HepG2 (cell line): Measurements from ENCODE around the gene TTC23. TPM values are rescaled to one million over a fixed set of nuclear protein-coding genes. Genes with fewer than 3 reads are reported as not detected.
A peak's percentile ranks its signal among the peaks of the same experiment; 100 is the strongest.

Source experiments
- FOSL2 ChIP-seq: sonication (generic); formaldehyde crosslinking; IDR thresholded peaks from 2 replicates; pipeline ENCODE4 v1.4.0; 2020; ENCODE audit warnings: missing genetic modification reagents
- IRX3 ChIP-seq: sonication (generic); formaldehyde crosslinking; IDR thresholded peaks from 2 replicates; pipeline ENCODE4 v1.8.1; 2023; ENCODE audit warnings: mild to moderate bottlenecking, low read depth, missing genetic modification reagents, borderline replicate concordance
- MYNN ChIP-seq: sonication (generic); formaldehyde crosslinking; IDR thresholded peaks from 2 replicates; pipeline ENCODE4 v1.4.0; 2020; ENCODE audit warnings: mild to moderate bottlenecking, low read depth, missing genetic modification reagents
- NR2C2 ChIP-seq: sonication (generic); formaldehyde crosslinking; IDR thresholded peaks from 2 replicates; pipeline ENCODE4 v1.4.0; 2020; ENCODE audit warnings: missing genetic modification reagents, mild to moderate bottlenecking, moderate library complexity, borderline replicate concordance
- NRL ChIP-seq: sonication (generic); formaldehyde crosslinking; IDR thresholded peaks from 2 replicates; pipeline ENCODE4 v1.5.0; 2020; ENCODE audit warnings: missing genetic modification reagents, mild to moderate bottlenecking, moderate library complexity, borderline replicate concordance
- ZNF224 ChIP-seq: sonication (generic); formaldehyde crosslinking; IDR thresholded peaks from 2 replicates; pipeline ENCODE4 v1.5.0; 2020; ENCODE audit warnings: mild to moderate bottlenecking, missing genetic modification reagents
- ZNF879 ChIP-seq: sonication (generic); formaldehyde crosslinking; IDR thresholded peaks from 2 replicates; pipeline ENCODE4 v1.8.1; 2023; ENCODE audit warnings: missing genetic modification reagents
- polyA plus RNA-seq, 8 experiments: library from polyadenylated mRNA; depleted of rRNA in 3 of 8; stranded (reverse) in 7 of 8; unstranded in 1 of 8; fragments of >200 nt; fragmentation: Illumina TruSeq in 4 of 8; extraction: Trizol in 4 of 8; gene quantifications; 2 replicates each; pipeline versions ENCODE4 v1.2.1 to v1.2.3, GENCODE V29; 2011 to 2016; ENCODE audit warnings: low read depth in 4 of 8, missing spikeins in 1 of 8, mixed read lengths in 1 of 8; ENCODE audit not compliant: insufficient read depth in 1 of 8
- total RNA-seq, 5 experiments: library from RNA; depleted of rRNA; stranded (reverse); fragments of >200 nt; fragmentation: Illumina TruSeq; extraction: Trizol; gene quantifications; 2 replicates each; pipeline ENCODE4 v1.2.3, GENCODE V29; 2016; ENCODE audit warnings: low read depth in 1 of 5
- TF ChIP-seq, protein P1 (sequence below): sonication (generic); formaldehyde crosslinking; IDR thresholded peaks from 2 replicates; pipeline ENCODE4 v1.4.0; 2020; ENCODE audit warnings: mild to moderate bottlenecking, missing genetic modification reagents
- TF ChIP-seq, protein P2 (sequence below): sonication (generic); formaldehyde crosslinking; IDR thresholded peaks from 2 replicates; pipeline ENCODE4 v1.5.1; 2020; ENCODE audit warnings: mild to moderate bottlenecking, missing genetic modification reagents
- TF ChIP-seq, protein P3 (sequence below): sonication (generic); formaldehyde crosslinking; IDR thresholded peaks from 2 replicates; pipeline ENCODE4 v1.5.0; 2020; ENCODE audit warnings: missing genetic modification reagents

The TTC23 gene
- total and polyA plus RNA-seq, 2 of the 13 experiments (the other 11 are each of a cell fraction or from before 2014, with no cell fraction given) = 1.6 to 11.7 TPM

DNA sequence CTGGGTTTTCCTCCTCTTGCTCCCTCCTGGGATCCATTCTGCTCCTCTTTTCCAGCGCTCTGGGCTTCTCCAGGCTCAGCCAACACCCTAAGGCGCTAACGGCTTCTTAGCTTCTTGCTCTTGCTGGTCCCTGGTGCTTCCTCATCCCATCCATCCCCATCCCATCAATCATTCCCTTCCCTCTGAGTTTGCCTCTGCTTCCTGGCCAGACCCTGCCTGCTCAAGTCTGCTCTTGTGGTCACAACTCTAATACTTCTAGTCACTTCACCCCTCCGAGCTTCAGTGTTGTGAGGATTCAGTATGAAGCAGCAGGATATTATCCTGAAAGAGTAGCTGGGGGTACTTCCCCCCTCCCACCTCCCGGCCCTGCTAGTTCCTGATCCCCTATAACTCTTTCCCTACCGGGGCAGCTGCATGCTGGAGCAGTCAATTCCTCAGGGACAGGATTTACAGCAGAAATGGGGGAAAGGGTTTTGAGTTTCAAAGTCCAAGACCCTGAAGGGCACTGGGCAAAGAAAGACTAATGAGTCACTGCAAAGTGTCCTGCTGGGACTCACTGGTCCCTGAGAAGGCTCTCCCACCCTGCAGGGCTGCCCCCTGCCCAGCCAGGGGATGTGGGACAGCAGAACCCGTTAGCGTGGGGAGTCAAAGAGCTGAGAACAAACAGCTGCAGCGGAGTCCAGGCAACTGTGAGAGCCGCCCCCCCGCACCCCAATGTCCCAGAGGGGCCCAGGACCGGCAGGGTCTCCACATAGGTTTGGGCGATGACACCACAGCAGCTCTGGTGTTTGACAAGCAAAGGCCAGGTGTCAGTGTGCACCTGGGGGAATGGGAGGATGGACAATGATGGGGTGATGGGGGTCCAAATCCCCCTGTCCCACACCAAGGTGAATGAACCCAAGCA is 146.8 kb downstream of the TTC23 start (continued):
- TF ChIP-seq, protein P1, sequence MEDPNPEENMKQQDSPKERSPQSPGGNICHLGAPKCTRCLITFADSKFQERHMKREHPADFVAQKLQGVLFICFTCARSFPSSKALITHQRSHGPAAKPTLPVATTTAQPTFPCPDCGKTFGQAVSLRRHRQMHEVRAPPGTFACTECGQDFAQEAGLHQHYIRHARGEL (CRISPR knock-in tag) = no peak
- no peak for TF ChIP-seq NRL (CRISPR knock-in tag)
- TF ChIP-seq MYNN (CRISPR knock-in tag) = no peak
- TF ChIP-seq, protein P2, sequence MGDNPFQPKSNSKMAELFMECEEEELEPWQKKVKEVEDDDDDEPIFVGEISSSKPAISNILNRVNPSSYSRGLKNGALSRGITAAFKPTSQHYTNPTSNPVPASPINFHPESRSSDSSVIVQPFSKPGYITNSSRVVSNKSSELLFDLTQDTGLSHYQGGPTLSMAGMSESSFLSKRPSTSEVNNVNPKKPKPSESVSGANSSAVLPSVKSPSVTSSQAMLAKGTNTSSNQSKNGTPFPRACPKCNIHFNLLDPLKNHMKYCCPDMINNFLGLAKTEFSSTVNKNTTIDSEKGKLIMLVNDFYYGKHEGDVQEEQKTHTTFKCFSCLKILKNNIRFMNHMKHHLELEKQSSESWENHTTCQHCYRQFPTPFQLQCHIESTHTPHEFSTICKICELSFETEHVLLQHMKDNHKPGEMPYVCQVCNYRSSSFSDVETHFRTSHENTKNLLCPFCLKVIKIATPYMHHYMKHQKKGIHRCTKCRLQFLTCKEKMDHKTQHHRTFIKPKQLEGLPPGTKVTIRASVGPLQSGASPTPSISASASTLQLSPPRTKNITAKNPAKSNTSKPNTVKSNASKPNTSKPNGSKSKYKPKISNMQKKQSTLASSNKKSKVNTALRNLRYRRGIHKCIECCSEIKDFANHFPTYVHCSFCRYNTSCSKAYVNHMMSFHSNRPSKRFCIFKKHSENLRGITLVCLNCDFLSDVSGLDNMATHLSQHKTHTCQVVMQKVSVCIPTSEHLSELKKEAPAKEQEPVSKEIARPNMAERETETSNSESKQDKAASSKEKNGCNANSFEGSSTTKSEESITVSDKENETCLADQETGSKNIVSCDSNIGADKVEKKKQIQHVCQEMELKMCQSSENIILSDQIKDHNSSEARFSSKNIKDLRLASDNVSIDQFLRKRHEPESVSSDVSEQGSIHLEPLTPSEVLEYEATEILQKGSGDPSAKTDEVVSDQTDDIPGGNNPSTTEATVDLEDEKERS (CRISPR knock-in tag) = no peak
- no peak for TF ChIP-seq IRX3 (CRISPR knock-in tag)
- no peak for TF ChIP-seq ZNF879 (CRISPR knock-in tag)
- no peak for TF ChIP-seq NR2C2 (CRISPR knock-in tag)
- TF ChIP-seq FOSL2 (CRISPR knock-in tag) = peak; percentile 40; the same call in 1 of the 2 replicates
- TF ChIP-seq, protein P3, sequence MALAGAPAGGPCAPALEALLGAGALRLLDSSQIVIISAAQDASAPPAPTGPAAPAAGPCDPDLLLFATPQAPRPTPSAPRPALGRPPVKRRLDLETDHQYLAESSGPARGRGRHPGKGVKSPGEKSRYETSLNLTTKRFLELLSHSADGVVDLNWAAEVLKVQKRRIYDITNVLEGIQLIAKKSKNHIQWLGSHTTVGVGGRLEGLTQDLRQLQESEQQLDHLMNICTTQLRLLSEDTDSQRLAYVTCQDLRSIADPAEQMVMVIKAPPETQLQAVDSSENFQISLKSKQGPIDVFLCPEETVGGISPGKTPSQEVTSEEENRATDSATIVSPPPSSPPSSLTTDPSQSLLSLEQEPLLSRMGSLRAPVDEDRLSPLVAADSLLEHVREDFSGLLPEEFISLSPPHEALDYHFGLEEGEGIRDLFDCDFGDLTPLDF (CRISPR knock-in tag) = no peak
- TF ChIP-seq ZNF224 = no peak
